MCF 10A (cell line): ENCODE data around the gene SLX4IP. TPM values are rescaled to one million over a fixed set of nuclear protein-coding genes. Genes with fewer than 3 reads are reported as not detected.

Experiments
- BruUV-seq: library from RNA; stranded (reverse); fragments of 400-500 nt; replicated peaks from 2 replicates; lab custom pipeline; 2021; lab: Mats Ljungman, UMichigan
- CTCF ChIA-PET: fragments of 300-600 bp; sonication (Branson Sonifier 250); formaldehyde crosslinking; extraction: SDS; loops from one replicate; lab custom pipeline; 2021; ENCODE audit warnings: antibody characterized with exemption, inconsistent platforms; lab: Yijun Ruan, JAX
- POLR2A ChIA-PET: fragments of 300-600, 350-650 bp; sonication (Branson Sonifier 250); formaldehyde crosslinking; extraction: SDS; loops from one replicate; lab custom pipeline; 2020; ENCODE audit warnings: antibody characterized with exemption, inconsistent platforms; lab: Yijun Ruan, JAX
- DNase-seq: peaks from one replicate; pipeline ENCODE4 v3.0.0-alpha.2; 2018; ENCODE audit not compliant: unreplicated experiment
- H3K27ac Mint-ChIP-seq: one replicate; pipeline ENCODE4 v1.8.0; 2022; ENCODE audit warnings: mild to moderate bottlenecking, low read depth, mixed read lengths; ENCODE audit not compliant: unreplicated experiment
- H3K27me3 Mint-ChIP-seq: one replicate; pipeline ENCODE4 v1.8.0; 2022; ENCODE audit warnings: mixed read lengths; ENCODE audit not compliant: insufficient read depth, unreplicated experiment
- H3K36me3 Mint-ChIP-seq: one replicate; pipeline ENCODE4 v1.8.0; 2022; ENCODE audit warnings: mild to moderate bottlenecking, moderate library complexity, mixed read lengths; ENCODE audit not compliant: insufficient read depth, unreplicated experiment
- H3K4me1 Mint-ChIP-seq: one replicate; pipeline ENCODE4 v1.8.0; 2022; ENCODE audit warnings: mixed read lengths; ENCODE audit not compliant: insufficient read depth, unreplicated experiment
- H3K4me3 Mint-ChIP-seq: one replicate; pipeline ENCODE4 v1.8.0; 2022; ENCODE audit warnings: mild to moderate bottlenecking, moderate library complexity, mixed read lengths; ENCODE audit not compliant: unreplicated experiment
- H3K9me3 Mint-ChIP-seq: one replicate; pipeline ENCODE4 v1.8.0; 2022; ENCODE audit warnings: mixed read lengths; ENCODE audit not compliant: unreplicated experiment
- intact Hi-C: fragments of 100-400 bp; cut with micrococcal nuclease; formaldehyde crosslinking; loops from 2 replicates; pipeline ENCODE4 v1.14.1; 2022
- total RNA-seq: library from RNA; stranded (reverse); gene quantifications from 2 replicates; pipeline ENCODE4 v1.2.3, GENCODE V29; 2022
- TF ChIP-seq, protein P1 (sequence below): fragments of 200-600 bp; IDR thresholded peaks from one replicate; pipeline ENCODE4 v1.8.0; 2022; ENCODE audit warnings: antibody characterized with exemption, mild to moderate bottlenecking; ENCODE audit not compliant: unreplicated experiment

The SLX4IP gene
- total RNA-seq, 1 experiment from 2014 or later, result 11.2 TPM

DNA sequence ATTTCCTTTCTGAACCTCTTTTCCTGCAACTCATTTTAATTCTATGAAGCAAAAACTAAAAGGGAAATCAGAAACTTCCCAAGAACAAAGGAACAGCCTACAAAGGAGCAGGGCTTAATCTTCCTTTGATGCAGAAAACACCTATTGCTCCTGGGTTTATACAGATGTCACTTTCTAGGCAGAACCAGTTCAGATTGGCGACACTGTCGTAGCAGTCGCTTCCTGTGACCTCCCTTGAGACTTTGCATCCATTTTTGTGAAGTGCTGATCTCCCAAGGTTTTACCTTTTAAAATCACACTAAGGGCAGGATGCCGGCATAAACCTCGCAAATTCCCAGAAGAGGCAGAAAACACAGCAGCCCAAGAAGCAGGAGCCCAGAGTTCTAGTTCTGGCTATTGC lies 198.6 kb downstream of the SLX4IP start:
- Mint-ChIP-seq H3K4me3 (no peak overlapping the region), H3K36me3 (peaks cover 16% of the 10 kb centered on the region), H3K27ac (no peak overlapping the region), H3K27me3 (no peaks in the 10 kb centered on the region), H3K9me3 (no peaks in the 10 kb centered on the region), H3K4me1 (peaks cover 38% of the 10 kb centered on the region)
- intact Hi-C loops, result no loop called here
- DNase-seq, result no peak
- BruUV-seq, result no TSS peak
- POLR2A ChIA-PET, result interaction anchor here (1.5 to 6.4 kb wide), 4 partner anchors 14 to 634 kb away, joined by 3 to 51 read pairs (median 16); partner anchors contain the start of gene JAG1
- CTCF ChIA-PET, result interaction anchor here (0.6 to 5.3 kb wide), 4 partner anchors 29 to 637 kb away, joined by 3 to 19 read pairs (median 4); no protein-coding TSS in a partner anchor
- TF ChIP-seq, protein P1, sequence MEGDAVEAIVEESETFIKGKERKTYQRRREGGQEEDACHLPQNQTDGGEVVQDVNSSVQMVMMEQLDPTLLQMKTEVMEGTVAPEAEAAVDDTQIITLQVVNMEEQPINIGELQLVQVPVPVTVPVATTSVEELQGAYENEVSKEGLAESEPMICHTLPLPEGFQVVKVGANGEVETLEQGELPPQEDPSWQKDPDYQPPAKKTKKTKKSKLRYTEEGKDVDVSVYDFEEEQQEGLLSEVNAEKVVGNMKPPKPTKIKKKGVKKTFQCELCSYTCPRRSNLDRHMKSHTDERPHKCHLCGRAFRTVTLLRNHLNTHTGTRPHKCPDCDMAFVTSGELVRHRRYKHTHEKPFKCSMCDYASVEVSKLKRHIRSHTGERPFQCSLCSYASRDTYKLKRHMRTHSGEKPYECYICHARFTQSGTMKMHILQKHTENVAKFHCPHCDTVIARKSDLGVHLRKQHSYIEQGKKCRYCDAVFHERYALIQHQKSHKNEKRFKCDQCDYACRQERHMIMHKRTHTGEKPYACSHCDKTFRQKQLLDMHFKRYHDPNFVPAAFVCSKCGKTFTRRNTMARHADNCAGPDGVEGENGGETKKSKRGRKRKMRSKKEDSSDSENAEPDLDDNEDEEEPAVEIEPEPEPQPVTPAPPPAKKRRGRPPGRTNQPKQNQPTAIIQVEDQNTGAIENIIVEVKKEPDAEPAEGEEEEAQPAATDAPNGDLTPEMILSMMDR, result no peak

DNA sequence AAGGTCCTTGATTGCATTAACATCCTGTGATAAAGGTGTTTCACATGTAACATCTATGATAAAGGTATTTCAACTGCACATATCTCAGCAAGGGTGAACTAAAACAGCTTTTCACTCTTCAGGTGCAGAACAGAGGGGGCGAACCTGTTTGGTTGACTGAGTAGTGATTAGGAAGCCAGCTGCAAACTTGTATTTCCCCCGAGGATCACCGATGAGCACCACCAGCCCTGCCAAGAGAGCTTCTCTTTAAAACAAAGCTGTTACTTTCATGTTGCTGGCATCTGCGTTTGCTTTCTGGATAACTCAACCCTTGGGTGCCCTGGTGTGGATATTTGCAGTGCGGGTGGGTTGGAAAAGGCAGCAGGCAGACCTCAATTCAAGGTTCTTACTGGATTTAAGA lies 199.1 kb downstream of the SLX4IP start:
- TF ChIP-seq, protein P1, result no peak
- ChIA-PET POLR2A (interaction anchor here (0.6 to 6.4 kb wide), 6 partner anchors 9 to 633 kb away, joined by 3 to 51 read pairs (median 30); partner anchors contain the start of gene JAG1), CTCF (interaction anchor here (0.7 to 5.3 kb wide), 5 partner anchors 30 to 636 kb away, joined by 3 to 20 read pairs (median 4); no protein-coding TSS in a partner anchor)
- Mint-ChIP-seq H3K4me3 (no peak overlapping the region), H3K27me3 (no peaks in the 10 kb centered on the region), H3K4me1 (peaks cover 38% of the 10 kb centered on the region), H3K27ac (peak overlapping the region; percentile 55), H3K36me3 (peaks cover 21% of the 10 kb centered on the region), H3K9me3 (no peaks in the 10 kb centered on the region)
- intact Hi-C loops, result no loop called here
- no TSS peak for BruUV-seq
- DNase-seq, result no peak

DNA sequence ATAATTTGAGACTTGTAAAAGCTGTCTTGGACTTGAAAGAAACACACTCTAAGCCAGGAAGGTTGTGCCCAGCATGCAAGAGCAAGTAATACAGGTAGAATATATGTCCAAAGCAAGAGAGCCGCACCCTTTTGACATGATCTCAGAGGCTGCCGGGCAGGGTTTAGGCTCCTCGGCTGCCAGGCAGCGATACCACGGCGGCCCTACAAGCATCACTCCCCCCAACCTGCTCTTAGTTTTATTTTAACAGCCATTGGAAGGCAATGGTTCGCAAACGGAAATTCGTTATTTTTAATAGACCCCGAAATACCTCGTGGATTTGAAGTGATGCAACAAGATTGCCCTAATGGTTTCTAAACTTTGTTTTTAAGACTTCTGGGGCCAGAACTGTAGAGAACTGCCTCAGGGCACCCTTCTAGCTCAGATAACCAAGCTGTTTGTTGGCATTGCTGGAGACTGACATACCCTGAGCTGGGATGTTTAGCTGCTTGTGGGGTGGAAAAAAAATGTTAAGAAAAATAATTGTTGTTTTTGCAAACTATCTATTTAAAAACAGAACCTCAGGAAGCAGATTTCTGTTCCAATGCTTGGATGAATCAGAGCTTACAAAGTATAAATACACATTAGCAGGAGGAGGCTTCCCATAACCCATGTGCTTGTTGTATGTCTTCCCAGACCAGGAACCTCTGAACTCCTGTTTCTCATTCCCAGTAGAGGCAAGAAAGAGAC lies 199.7 kb downstream of the SLX4IP start:
- ChIA-PET POLR2A (interaction anchor here (0.6 to 6.6 kb wide), 16 partner anchors 8 to 711 kb away, joined by 3 to 51 read pairs (median 4); partner anchors contain the start of genes JAG1, MKKS and SLX4IP), CTCF (interaction anchor here (0.7 to 5.3 kb wide), 14 partner anchors 11 to 716 kb away, joined by 3 to 20 read pairs (median 4); no protein-coding TSS in a partner anchor)
- TF ChIP-seq, protein P1, result no peak
- no peak overlapping the region for H3K4me3 Mint-ChIP-seq
- peak overlapping the region; percentile 55 for H3K27ac Mint-ChIP-seq
- no TSS peak for BruUV-seq
- H3K36me3 Mint-ChIP-seq, result peaks cover 28% of the 10 kb centered on the region
- no peaks in the 10 kb centered on the region for H3K27me3 Mint-ChIP-seq
- no peaks in the 10 kb centered on the region for H3K9me3 Mint-ChIP-seq
- DNase-seq, result peak; percentile 65
- intact Hi-C loops, result no loop called here
- peaks cover 44% of the 10 kb centered on the region for H3K4me1 Mint-ChIP-seq

DNA sequence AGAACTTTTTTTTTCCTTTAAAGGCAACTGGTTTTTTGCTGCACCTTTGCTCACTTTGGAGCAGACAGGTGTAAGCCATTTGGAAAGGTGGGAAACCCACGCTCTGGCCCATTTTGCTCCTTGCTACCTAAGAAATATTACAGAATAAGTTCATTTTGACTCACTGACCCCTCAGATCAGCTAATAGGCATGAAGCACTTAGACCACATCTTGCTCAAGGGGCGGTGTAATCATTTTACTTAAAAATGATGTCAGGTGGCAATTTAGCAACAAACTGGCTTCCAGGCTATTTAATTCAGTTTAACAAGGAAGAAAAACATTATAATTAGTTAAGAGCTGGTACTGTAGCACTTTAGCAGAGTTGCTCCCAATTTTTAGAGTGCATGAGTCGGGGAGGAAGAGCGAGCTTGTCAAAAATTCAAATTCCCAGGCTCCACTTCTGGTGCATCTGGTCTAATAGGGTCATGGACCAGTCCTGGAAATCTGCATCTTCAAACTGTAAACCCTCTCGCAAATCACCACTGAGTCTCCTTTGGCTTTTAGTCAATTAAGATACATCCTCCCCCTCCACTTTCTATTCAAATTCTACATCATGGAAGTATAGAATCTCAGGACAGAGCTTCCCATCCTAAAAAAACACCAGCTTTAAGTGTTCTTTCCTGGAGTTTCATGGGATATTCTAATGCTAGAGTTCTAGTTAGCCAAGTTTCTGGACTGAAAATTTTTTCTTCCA lies 200.5 kb downstream of the SLX4IP start:
- no peak for DNase-seq
- peaks cover 44% of the 10 kb centered on the region for H3K4me1 Mint-ChIP-seq
- no TSS peak for BruUV-seq
- no peaks in the 10 kb centered on the region for H3K27me3 Mint-ChIP-seq
- H3K27ac Mint-ChIP-seq, result peak overlapping the region; percentile 55
- no peak overlapping the region for H3K4me3 Mint-ChIP-seq
- intact Hi-C loops, result no loop called here
- peaks cover 36% of the 10 kb centered on the region for H3K36me3 Mint-ChIP-seq
- CTCF ChIA-PET, result interaction anchor here (0.7 to 5.3 kb wide), 19 partner anchors 12 to 745 kb away, joined by 3 to 20 read pairs (median 4); no protein-coding TSS in a partner anchor
- POLR2A ChIA-PET, result interaction anchor here (0.6 to 6.6 kb wide), 23 partner anchors 7 to 216 kb away, joined by 3 to 51 read pairs (median 5); partner anchors contain the start of genes JAG1, MKKS and SLX4IP
- TF ChIP-seq, protein P1, result no peak
- H3K9me3 Mint-ChIP-seq, result no peaks in the 10 kb centered on the region
